VCaP (cell line): Measurements from ENCODE around the gene KRTAP12-1.

Experiments used
- H3K27ac ChIP-seq: fragments of 450-650 bp; 2 replicates; pipeline ENCODE4 v1.5.1; 2017
- CTCF ChIP-seq: fragments of 450-650 bp; conservative IDR thresholded peaks from 2 replicates; pipeline ENCODE4 v1.5.1; 2017; ENCODE audit warnings: mild to moderate bottlenecking, moderate library complexity

The KRTAP12-1 gene

GRCh38 chr21:44657635-44658540 lies 24.1 kb downstream of the KRTAP12-1 start, which contains the start of gene KRTAP12-3:
TSS of gene KRTAP12-3 (plus strand) at chr21:44657932. CDS start at chr21:44657980, 48 bp downstream.
- TF ChIP-seq CTCF: no peak
- no peak within 1 kb of the TSS for H3K27ac ChIP-seq

- TF ChIP-seq CTCF: no peak
- H3K27ac ChIP-seq: no peak overlapping the region
Observed at GRCh38 chr21:44656868-44657267, 25.1 kb downstream of the KRTAP12-1 start.

GRCh38 chr21:44654576-44655175 lies 27.3 kb downstream of the KRTAP12-1 start, which contains the start of gene KRTAP12-4:
TSS of gene KRTAP12-4 (minus strand) at chr21:44654659. CDS start at chr21:44654614, 45 bp downstream.
- H3K27ac ChIP-seq: no peak within 1 kb of the TSS
- TF ChIP-seq CTCF: no peak

GRCh38 chr21:44653656-44654575 lies 28.0 kb downstream of the KRTAP12-1 start:
- no peak overlapping the region for H3K27ac ChIP-seq
- TF ChIP-seq CTCF: no peak

GRCh38 chr21:44653123-44653522 lies 28.8 kb downstream of the KRTAP12-1 start:
- no peak for TF ChIP-seq CTCF

GRCh38 chr21:44650973-44651675 lies 30.8 kb downstream of the KRTAP12-1 start:
- TF ChIP-seq CTCF: no peak
- H3K27ac ChIP-seq: no peak overlapping the region

More at GRCh38 chr21:44653123-44653522, 28.8 kb downstream of the KRTAP12-1 start:
- no peak overlapping the region for H3K27ac ChIP-seq
